HS-5 (cell line): ENCODE data around the gene RSL1D1.
"Not testable (repeated sequence)": the region's sequence is repeated elsewhere in the genome, so short reads cannot be mapped to it uniquely, and the experiment has no call there.

Experiments
- DNase-seq: peaks from one replicate; pipeline ENCODE4 v3.0.0-alpha.2; 2012; ENCODE audit warnings: low read depth

The RSL1D1 gene

DNA sequence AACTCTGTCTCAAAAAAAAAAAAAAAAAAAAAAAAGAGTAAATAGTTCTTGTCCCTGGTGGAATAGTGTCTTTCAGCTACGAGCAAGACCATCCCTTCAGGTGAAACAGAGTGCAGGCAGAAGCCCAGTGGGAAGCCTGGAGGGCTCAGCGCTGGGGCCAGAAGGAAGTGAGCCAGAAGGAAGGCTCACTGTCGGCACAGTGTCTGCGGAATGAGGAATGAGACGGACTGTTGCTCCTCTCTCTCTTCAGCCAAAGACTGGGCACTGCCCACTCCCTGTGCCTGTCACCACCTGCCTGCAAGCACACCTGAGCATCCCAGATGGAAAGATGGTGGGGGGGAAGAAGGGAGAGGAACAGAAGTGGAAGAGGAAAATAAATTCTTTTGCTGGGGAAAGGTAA is 7.5 kb downstream of the RSL1D1 start:
- DNase-seq, result no peak

DNA sequence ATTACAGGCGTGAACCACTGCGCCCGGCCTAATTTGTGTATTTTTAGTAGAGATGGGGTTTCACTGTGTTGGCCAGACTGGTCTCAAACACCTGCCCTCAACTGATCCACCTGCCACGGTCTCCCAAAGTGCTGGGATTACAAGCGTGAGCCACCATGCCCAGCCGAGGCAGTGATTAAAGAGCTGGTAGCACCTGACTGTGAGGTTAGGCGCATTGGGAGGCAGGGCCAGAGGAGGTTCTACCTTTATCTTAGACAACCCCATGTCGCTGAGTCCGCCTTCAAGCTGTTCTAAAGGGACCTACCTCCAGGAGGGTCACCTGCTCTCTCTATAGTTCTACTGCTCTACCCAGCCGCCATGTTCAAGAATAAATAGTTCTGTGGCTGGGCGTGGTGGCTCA is 8.1 kb downstream of the RSL1D1 start:
- DNase-seq, result no peak

DNA sequence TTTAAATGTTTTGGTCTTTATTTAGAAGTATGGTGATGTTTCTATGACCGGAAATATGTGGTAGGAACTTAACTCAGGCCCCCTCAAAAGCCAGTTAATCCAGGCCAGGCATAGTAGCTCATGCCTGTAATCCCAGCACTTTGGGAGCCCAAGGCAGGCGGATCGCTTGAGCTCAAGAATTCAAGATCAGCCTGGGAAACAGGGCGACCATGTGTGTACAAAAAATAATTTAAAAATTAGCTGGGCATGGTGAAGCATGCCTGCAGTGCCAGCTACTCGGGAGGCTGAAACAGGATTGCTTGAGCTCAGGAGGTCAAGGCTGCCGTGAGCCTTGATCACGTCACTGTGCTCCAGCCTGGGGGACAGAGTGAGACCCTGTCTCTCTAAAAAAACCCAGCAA is 10.3 kb downstream of the RSL1D1 start:
- no peak for DNase-seq

DNA sequence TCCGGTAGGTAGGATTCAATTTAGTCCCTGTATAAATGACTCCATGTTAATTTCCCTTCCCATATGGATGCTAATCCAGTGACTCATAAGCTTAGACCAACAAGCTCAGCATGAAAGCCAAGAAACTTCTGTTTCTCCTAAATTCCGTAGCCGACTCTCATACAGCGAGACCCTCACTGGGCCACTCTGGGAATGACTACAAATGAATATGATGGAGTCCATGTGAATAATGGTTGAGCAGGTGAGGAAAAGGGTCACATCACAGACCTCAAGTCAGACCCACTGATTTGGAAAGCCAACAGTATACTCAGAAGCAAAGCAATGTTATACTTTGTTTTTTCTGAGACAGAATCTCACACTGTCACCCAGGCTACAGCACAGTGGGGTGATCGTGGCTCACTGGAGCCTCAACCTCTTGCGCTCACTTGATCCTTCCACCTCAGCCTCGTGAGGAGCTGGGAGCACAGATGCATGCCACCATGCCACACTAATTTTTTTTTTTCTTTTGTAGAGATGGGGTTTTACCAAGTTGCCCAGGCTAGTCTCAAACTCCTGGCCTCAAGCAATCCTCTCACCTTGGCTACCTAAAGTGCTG is 14.6 kb downstream of the RSL1D1 start:
- peak; percentile 70 for DNase-seq

DNA sequence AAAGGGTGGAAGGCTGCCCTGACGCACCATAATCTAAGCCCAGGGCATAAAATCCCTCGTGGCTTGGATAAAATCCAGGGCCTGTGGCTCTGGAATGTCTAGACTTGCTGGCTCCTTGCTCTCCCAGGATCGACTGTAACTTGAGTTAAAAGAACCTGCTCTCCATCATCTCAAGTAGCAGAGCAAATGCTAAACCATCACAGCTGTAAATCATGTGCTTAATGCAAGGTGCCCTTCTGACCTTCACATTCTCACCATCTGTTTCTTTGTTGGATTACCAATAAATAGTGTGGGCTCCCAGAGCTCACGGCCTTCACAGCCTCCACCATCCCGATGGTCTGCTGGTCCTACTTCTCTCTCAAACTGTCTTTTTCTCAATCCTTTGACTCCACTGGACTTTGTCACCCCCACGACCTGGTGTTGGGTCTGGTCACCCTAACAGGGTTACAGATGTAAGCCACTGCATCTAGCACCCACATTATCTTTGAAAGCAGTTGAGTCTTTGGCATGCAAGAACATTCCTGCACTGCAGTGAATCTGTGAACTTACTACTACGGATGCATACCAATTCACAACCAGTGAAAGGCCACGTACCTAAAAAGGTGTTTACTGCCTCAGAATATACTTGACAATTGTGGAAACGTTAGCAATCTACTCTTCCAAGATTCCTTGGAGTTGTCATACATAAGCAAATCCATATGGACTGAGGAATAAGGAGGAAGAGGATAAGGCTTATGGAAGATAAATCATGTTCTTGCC is 15.3 kb downstream of the RSL1D1 start:
- no peak for DNase-seq

DNA sequence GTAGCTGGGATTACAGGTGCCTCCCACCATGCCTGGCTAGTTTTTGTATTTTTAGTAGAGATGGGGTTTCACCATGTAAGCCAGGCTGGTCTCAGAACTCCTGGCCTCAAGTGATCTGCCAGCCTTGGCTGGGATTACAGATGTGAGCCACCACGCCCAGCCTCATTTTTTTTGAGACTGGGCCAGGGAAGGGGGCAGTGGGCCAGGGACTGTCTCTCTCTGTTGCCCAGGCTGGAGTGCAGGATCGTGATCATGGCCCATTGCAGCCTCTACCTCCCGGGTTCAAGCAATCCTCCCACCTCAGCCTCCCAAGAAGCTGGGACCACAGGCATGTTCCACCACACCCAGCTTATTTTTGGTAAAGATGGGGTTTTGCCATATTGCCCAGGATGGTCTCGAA is 16.0 kb downstream of the RSL1D1 start:
- DNase-seq, result no peak

DNA sequence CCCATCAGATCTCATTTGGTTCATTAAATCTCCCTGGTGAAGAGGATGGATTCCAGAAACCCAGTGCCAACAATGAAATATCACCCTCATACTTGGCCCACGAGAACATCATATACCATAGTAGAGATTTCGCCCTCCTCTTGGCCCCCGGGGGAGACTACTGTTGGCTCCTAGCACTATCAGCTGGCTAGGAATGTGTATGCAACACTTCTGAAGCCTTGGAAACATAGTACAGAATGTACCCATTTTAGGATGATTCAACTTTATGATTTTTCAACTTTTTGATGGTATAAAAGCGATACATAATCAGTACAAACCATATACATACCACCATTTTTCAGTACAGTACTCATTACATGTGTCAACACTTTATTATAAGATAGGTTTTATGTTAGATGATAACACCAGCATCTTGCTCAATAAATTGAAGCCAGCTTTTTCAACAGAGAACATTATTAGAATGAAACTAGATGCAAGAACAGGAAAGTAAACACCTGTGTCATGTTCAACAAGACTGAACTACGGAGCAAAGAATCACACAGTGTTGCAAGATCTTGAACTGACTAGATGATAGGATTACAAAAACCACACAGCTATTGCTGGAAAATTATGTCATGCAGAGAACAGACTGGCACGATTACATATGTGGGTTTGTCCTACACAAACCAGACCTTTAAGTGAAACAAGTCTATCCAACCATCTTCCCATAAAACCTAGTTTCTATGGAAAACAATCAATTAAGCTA is 17.2 kb downstream of the RSL1D1 start:
- DNase-seq, result no peak

DNA sequence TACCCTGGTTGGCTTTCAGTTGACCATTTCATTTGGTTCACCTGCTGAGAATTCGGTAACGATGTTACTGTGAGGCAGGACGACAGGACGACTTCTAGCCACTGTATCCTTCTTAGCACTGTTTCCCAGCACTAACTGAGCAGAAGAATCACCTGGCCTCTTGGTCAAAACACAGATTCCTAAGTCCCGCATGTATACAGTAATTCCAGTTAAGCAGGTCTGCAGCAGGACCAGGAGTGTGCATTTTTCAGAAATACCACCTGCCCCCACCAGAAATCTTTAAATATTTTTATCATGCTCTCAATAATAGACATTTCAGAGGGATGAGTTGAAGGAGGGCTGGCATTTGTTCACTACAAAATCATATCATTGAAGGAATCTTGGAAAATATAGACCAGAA is 22.6 kb downstream of the RSL1D1 start:
- DNase-seq, result no peak

DNA sequence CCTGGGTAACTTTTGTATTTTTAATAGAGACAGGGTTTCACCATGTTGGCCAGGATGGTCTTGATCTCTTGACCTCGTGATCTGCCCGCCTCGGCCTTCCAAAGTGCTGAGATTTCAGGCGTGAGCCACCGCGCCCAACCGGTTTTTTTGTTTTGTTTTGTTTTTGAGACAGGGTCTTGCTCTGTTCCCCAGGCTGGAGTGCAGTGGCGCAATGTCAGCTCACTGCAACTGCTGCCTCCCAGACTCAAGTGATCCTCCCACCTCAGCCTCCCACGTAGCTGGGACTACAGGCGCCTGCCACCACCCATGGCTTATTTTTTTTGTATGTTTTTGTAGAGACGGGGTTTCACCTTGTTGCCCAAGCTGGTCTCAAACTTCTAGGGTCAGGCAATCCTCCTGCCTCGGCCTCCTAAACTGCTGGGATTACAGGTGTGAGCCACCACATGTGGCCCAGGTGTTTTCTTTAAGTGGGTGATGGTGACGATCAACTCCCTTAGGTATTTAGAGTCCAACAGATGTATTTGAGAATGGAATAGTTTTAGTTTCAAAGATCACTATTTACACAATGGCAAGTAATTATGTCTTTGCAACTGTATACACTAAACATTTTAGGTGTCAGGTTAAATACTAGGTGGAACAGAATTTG is 25.7 kb downstream of the RSL1D1 start:
- not testable (repeated sequence) for DNase-seq

DNA sequence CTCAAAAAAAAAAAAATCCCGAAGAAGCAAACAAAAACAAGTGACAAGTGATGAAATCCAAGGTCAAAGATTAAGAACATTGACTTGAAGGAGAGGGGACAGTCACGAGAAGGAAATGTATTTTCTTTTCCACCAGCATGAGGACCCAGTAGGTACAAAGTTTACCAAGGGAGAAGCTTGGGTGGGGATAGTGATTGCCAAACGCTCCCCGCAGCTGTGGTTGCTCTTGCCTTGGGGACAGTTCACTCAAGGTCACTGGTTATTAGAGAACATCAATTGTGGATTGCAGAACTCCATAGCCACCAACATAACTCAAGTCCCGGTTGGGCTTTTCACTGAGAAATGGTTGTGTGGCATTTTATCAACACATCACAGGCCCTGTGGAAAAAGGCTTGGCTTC is 27.0 kb downstream of the RSL1D1 start:
- no peak for DNase-seq

DNA sequence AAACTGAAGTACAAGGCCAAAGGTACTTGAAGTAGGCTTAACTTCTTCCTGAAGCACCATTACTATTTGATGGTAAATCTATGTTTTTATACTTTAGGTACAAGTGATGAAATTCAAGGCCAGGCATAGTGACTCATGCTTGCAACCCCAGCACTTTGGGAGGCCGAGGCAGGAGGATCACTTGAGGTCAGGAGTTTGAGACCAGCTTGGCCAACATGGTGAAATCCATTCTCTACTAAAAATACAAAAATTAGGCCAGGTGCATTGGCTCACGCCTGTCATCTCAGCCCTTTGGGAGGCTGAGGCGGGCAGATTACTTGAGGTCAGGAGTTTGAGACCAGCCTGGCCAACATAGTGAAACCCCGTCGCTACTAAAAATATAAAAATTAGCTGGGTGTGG is 27.7 kb downstream of the RSL1D1 start:
- not testable (repeated sequence) for DNase-seq

DNA sequence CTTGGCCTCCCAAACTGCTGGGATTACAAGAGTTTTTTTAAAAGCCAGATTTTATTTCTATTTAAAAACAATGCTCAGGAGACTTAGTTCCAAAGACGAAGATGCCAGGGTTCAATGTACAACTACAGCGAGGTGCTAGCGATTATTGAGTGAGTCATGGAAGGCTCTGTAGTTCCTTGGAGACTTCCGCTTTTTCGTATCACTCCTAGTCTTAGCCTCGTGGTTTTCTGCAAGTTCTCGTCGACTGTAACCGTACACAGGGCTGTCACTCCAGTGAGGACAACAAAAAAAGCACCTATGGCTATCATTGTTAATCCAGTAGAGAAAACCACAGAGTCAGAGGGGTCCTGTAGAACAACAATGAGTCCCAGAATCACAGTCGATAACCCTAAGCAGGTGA is 31.5 kb downstream of the RSL1D1 start:
- no peak for DNase-seq

DNA sequence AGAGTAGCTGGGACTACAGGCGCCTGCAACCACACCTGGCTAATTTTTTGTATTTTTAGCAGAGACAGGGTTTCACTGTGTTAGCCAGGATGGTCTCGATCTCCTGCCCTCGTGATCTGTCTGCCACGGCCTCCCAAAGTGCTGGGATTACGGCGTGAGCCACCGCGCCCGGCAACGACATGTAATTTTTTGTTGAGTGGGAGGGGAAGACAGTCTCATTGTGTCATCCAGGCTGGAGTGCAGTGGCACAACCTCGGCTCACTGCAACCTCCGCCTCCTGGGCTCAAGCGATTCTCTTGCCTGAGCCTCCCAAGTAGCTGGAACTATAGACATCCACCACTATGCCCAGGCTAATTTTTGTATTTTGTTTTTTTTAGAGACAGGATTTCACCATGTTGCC is 32.4 kb downstream of the RSL1D1 start:
- DNase-seq, result not testable (repeated sequence)

DNA sequence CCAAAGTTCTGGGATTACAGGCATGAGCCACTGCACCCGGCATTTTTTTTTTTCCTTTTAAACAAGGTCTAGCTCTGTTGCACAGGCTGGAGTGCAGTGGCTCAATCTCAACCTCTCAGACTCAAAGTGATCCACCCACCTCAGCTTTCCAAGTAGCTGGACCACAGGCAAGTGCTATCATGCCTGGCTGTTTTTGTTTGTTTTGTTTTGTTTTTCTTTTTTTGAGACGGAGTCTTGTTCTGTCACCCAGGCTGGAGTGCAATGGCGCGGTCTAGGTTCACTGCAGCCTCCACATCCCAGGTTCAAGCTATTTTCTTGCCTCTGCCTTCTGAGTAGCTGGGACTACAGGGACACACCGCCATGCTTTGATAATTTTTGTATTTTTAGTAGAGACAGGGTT is 35.2 kb downstream of the RSL1D1 start:
- DNase-seq, result no peak

DNA sequence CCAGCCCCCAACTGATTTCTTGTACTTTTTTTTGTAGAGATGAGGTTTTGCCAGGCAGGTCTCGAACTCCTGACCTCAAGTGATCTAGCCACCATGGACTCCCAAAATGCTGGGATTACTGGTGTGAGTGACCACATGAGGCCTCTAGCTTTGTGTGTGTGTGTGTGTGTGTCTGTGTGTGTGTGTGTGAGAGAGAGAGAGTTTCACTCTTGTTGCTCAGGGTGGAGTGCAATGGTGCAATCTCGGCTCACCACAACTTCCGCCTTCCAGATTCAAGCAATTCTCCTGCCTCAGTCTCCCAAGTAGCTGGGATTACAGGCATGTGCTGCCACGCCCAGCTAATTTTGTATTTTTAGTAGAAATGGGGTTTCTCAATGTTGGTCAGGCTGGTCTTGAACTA is 36.5 kb downstream of the RSL1D1 start:
- not testable (repeated sequence) for DNase-seq

DNA sequence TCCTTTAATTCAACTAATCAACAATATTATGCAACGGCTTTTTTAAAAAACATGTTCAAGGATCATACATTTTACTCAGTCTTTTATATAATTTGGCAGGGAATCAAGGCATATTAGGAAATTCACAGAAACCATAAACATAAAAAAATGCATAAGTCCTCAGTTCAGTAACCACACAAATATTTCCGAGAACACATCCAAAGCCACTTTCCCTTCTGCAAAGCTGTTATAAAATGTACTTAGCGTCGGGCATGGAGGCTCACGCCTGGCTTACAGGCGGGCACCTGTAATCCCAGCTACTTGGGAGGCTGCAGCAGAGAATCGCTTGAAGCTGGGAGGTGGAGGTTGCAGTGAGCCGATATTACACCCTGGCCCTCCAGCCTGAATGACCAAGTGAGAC is 44.6 kb downstream of the RSL1D1 start:
- no peak for DNase-seq

DNA sequence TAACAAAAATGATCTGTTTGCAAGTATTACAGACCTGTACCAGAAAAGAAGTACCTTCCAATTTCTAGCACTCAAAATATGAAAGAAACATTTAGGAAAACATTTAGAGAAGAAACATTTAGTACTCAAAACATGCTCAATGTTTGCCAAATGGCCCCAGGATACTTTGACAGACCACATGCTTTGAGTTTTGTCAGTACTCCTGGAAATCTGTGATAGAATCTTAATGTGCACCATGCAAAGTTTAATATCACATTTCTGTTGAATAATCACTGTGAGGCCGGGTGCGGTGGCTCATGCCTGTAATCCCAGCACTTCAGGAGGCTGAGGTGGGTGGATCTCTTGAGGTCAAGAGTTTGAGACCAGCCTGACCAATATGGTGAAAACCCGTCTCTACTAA is 45.8 kb downstream of the RSL1D1 start:
- no peak for DNase-seq

DNA sequence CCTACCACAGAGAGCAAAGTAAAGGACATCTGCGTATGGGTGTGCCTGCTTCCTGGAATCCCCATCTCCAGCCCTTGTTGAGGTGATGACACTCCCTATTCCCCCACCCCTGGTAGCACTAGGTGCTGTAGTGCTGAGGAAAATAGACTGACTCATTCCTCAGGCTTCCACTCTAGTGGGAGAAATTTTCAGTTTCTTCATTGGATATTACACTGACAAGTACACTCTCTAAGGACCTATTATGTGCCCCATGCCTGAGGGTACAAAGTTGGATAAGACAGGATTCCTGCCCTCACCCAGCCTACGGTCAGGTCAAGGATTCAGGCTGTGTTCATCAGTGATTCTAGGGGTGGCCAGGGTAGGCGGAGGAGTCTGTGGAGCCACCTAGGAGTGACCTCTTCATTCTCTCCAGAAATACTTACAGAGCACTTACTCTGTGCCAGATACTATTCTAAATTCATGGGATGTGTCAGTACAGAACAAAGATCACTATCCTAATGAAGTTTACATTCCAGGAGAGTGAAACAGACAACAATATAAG is 49.8 kb downstream of the RSL1D1 start:
- DNase-seq, result no peak

DNA sequence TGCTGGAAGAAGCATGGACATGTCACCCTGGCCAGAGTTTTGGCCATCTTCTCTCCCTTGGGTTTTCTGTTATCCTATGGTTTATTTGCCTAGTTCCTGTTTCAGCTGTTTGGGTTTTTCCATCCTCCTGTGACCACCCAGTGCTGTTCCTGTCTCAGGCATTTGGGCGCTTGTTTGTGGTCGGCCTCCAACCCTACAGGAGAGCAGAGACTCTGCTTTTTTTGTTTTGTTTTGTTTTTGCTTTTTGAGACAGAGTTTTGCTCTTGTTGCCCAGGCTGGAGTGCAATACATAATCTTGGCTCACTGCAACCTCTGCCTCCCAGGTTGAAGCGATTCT is 51.0 kb downstream of the RSL1D1 start:
- no peak for DNase-seq

DNA sequence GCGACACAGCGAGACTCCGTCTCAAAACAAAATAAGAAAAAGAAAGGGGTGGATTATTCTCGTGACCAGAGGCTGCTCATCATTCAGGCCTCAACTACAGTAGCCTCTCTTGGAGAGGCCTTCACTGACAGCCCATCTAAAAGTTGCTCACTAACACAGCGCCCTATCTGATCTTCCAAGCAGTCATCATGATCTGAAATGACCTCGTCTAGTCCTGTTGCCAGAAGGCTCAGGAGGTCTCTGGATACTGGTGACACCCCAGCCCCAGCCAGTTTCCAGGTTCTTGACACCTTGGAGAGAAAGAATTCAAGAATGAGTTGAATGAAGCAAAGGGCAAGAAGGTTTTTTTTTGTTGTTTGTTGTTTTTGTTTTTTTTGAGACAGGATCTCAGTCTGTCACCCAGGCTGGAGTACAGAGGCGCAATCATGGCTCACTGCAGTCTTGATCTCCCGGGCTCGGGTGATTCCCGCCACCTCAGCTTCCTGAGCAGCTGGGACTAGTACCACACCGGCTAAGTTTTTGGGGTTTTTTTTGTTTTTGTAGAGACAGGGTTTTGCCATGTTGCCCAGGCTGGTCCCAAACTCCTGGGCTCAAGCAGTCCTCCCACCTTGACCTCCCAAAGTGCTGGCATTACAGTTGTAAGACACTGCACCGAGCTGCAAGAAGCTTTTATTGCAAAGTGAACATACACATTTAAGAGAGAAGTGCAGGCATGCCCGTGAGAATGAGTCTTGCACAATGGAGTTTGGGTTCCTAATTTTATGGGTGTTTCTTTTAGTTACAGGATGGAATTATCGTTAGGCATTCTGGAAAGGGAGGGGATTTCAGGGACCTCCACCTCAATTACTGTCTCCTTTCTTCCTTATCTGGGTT is 51.6 kb downstream of the RSL1D1 start:
- DNase-seq, result no peak

DNA sequence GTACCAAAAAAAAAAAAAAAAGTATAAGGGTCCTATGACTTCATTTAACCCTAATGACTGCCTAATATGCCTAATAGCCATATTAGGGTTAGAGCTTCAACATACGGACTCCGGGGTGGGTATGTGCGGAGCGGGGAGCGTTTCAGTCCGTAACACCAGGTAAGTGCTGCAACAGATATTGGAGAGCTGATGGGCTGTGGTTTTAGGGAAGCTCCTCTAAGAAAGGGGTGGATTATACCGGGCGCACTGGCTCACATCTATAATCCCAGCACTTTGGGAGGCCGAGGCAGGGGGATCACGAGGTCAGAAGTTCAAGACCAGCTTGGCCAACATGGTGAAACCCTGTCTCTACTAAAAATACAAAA is 52.3 kb downstream of the RSL1D1 start:
- no peak for DNase-seq

DNA sequence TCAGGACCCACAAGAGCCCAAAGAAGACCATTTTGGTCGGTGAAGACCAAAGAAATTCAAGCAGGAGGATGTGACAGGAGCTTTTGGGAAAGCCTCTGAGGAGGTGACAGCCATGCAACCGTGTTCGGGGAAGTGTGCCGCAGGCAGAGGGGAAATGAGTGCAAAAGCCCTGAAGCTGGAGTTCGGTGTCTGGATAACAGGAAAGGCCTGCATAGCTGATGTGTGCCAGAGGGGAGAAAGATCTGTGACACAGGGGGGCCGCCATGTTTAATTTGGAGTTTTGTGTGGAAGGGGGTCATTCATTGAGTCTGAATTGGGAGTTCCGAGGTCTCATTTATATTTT is 53.4 kb downstream of the RSL1D1 start:
- no peak for DNase-seq
